ENCODE measurements around the gene JAK2. TPM values are rescaled to one million over a fixed set of nuclear protein-coding genes. Genes with fewer than 3 reads are reported as not detected.
A peak's percentile ranks its signal among the peaks of the same experiment; 100 is the strongest.
"Not testable (repeated sequence)": the region's sequence is repeated elsewhere in the genome, so short reads cannot be mapped to it uniquely, and the experiment has no call there.

Gene JAK2
- polyA plus RNA-seq, 4 donors: 4.3 to 11.5 (median 5.1) TPM

DNA sequence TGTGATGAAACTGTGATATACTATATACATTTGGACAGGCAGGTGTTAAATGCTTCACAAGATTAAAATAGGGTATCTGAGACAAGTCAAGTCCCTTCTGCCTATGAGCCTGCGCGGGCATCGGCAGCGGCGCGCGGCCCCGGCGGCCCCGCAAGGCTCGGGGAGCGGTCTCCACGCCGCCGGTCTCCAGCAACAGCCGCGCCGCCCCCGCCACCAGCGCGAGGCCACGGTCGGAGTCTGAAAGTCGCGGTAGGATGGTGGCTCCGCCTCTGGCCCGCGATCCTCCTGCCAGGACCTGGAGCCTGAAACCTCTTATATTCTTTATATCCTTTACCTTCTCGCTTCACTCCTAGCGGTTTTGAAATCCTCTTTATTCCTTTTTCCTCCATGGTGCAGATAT is 100.9 kb downstream of the JAK2 start:
- H3K9me3 ChIP-seq (ENCODE audit: control insufficient read depth in 2 of 2, insufficient read depth in 1 of 2, low read depth in 1 of 2, low read length in 1 of 2): no peaks in the 10 kb centered on the region
- WGBS, 3 donors: 84 to 97% (median 94%) methylated on average over 30 of the region's 30 CpGs
- DNase-seq (no peak), FAIRE-seq (no peak)
- no peaks in the 10 kb centered on the region for H3K4me1 ChIP-seq (ENCODE audit: control insufficient read depth in 3 of 3, insufficient read depth in 2 of 3, low read depth in 1 of 3, low read length in 2 of 3)
- H3K27ac ChIP-seq (ENCODE audit: low read depth in 1 of 3, low read length in 2 of 3): no peak overlapping the region
- H3K4me3 ChIP-seq (ENCODE audit: low read depth in 1 of 3, low read length in 3 of 3): no peak overlapping the region
- peaks cover 5 to 17% (median 12%) of the 10 kb centered on the region in 3 donors for H3K36me3 ChIP-seq (ENCODE audit: control insufficient read depth in 3 of 3, insufficient read depth in 2 of 3, low read depth in 1 of 3, low read length in 3 of 3)
- H3K27me3 ChIP-seq (ENCODE audit: control insufficient read depth in 3 of 3, insufficient read depth in 3 of 3, low read length in 3 of 3): no peaks in the 10 kb centered on the region

DNA sequence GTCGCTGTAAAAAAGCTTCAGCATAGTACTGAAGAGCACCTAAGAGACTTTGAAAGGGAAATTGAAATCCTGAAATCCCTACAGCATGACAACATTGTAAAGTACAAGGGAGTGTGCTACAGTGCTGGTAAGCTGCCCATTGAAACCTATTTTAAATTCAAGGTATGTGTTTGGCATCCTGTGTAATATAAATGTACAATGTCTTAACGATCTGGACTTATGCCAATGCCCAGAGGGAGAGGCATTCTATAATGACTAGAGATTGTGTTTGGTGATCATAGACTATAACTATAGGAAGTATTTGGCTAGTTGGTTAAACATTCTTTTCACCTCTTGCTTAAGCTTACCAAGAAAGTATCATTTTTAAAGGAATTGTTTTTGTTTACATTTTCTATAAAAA is 104.7 kb downstream of the JAK2 start:
- Histone ChIP-seq H3K4me1 (ENCODE audit: control insufficient read depth in 3 of 3, insufficient read depth in 2 of 3, low read depth in 1 of 3, low read length in 2 of 3) (no peaks in the 10 kb centered on the region), H3K4me3 (ENCODE audit: low read depth in 1 of 3, low read length in 3 of 3) (no peak overlapping the region), H3K36me3 (ENCODE audit: control insufficient read depth in 3 of 3, insufficient read depth in 2 of 3, low read depth in 1 of 3, low read length in 3 of 3) (peaks cover 0 to 9% (median 8%) of the 10 kb centered on the region in 3 donors), H3K27me3 (ENCODE audit: control insufficient read depth in 3 of 3, insufficient read depth in 3 of 3, low read length in 3 of 3) (no peaks in the 10 kb centered on the region), H3K27ac (ENCODE audit: low read depth in 1 of 3, low read length in 2 of 3) (no peak overlapping the region), H3K9me3 (ENCODE audit: control insufficient read depth in 2 of 2, insufficient read depth in 1 of 2, low read depth in 1 of 2, low read length in 1 of 2) (no peaks in the 10 kb centered on the region)
- DNase-seq (peak in 1 of 2 donors; percentile 16), FAIRE-seq (no peak)
- WGBS, 3 donors: 89 to 98% (median 96%) methylated on average over 2 of the region's 2 CpGs

DNA sequence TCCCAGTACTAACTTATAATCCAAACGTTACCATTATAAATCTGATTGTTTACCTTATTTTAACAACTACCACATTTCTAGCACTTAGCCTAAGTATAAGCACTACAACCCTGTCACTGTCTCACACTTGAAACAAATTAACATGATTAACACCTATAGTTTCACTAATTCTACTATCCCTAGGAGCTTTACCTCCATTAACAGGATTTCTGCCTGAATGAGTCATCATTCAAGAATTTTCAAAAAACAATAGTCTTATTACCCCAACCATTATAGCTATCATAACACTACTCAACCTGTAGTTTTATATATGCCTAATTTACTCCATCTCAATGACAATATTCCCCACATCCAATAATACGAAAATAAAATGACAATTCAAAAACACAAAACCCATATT is 110.7 kb downstream of the JAK2 start:
- H3K9me3 ChIP-seq (ENCODE audit: control insufficient read depth in 2 of 2, insufficient read depth in 1 of 2, low read depth in 1 of 2, low read length in 1 of 2): peaks cover 0 to 3% of the 10 kb centered on the region in 2 donors
- 94 to 99% (median 96%) methylated on average over 2 of the region's 2 CpGs for WGBS, 3 donors
- no peaks in the 10 kb centered on the region for H3K4me1 ChIP-seq (ENCODE audit: control insufficient read depth in 3 of 3, insufficient read depth in 2 of 3, low read depth in 1 of 3, low read length in 2 of 3)
- peaks cover 3 to 5% (median 3%) of the 10 kb centered on the region in 3 donors for H3K36me3 ChIP-seq (ENCODE audit: control insufficient read depth in 3 of 3, insufficient read depth in 2 of 3, low read depth in 1 of 3, low read length in 3 of 3)
- no peak for FAIRE-seq
- H3K27ac ChIP-seq (ENCODE audit: low read depth in 1 of 3, low read length in 2 of 3): no peak overlapping the region
- no peak overlapping the region for H3K4me3 ChIP-seq (ENCODE audit: low read depth in 1 of 3, low read length in 3 of 3)
- DNase-seq: no peak
- H3K27me3 ChIP-seq (ENCODE audit: control insufficient read depth in 3 of 3, insufficient read depth in 3 of 3, low read length in 3 of 3): no peaks in the 10 kb centered on the region

DNA sequence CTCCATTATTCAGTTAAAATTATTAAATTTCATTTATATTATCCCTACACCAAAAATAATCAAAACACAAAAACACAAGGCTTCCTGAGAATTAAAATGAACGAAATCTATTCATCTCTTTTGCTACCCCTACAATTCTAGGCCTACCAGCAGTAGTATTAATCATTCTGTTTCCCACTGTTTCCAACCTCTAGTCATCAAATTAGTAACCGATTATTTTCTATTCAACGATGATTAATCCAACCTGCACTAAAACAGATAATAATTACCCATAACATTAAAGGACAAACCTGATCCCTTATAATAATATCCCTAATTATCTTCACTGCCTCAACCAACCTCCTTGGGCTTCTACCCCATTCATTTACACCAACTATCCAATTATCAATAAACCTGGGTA is 114.4 kb downstream of the JAK2 start:
- Histone ChIP-seq H3K4me3 (ENCODE audit: low read depth in 1 of 3, low read length in 3 of 3) (no peak overlapping the region), H3K36me3 (ENCODE audit: control insufficient read depth in 3 of 3, insufficient read depth in 2 of 3, low read depth in 1 of 3, low read length in 3 of 3) (peaks cover 4 to 13% (median 7%) of the 10 kb centered on the region in 3 donors), H3K27me3 (ENCODE audit: control insufficient read depth in 3 of 3, insufficient read depth in 3 of 3, low read length in 3 of 3) (no peaks in the 10 kb centered on the region), H3K4me1 (ENCODE audit: control insufficient read depth in 3 of 3, insufficient read depth in 2 of 3, low read depth in 1 of 3, low read length in 2 of 3) (no peaks in the 10 kb centered on the region), H3K27ac (ENCODE audit: low read depth in 1 of 3, low read length in 2 of 3) (no peak overlapping the region), H3K9me3 (ENCODE audit: control insufficient read depth in 2 of 2, insufficient read depth in 1 of 2, low read depth in 1 of 2, low read length in 1 of 2) (peaks cover 0 to 11% of the 10 kb centered on the region in 2 donors)
- WGBS, 3 donors: 80 to 99% (median 95%) methylated on average over 3 of the region's 3 CpGs
- FAIRE-seq (no peak), DNase-seq (no peak)

DNA sequence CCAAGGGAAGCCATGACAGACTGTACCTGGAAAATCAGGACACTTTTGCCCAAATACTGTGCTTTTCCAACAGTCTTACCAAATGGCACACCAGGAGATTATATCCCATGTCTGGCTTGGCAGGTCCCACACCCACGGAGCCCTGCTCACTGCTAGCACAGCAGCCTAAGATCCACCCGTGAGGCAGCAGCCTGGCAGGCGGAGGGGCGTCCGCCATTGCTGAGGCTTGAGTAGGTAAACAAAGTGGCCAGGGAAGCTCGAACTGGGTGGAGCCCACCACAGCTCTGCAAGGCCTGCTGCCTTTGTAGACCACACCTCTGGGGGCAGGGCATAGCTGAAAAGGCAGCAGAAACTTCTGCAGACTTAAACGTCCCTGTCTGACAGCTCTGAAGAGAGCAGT is 116.1 kb downstream of the JAK2 start:
- Histone ChIP-seq H3K36me3 (ENCODE audit: control insufficient read depth in 3 of 3, insufficient read depth in 2 of 3, low read depth in 1 of 3, low read length in 3 of 3) (peaks cover 4 to 13% (median 7%) of the 10 kb centered on the region in 3 donors), H3K9me3 (ENCODE audit: control insufficient read depth in 2 of 2, insufficient read depth in 1 of 2, low read depth in 1 of 2, low read length in 1 of 2) (peaks cover 0 to 11% of the 10 kb centered on the region in 2 donors)
- not testable (repeated sequence) for H3K27me3 ChIP-seq (ENCODE audit: control insufficient read depth in 3 of 3, insufficient read depth in 3 of 3, low read length in 3 of 3); H3K27ac ChIP-seq (ENCODE audit: low read depth in 1 of 3, low read length in 2 of 3); H3K4me1 ChIP-seq (ENCODE audit: control insufficient read depth in 3 of 3, insufficient read depth in 2 of 3, low read depth in 1 of 3, low read length in 2 of 3); FAIRE-seq; H3K4me3 ChIP-seq (ENCODE audit: low read depth in 1 of 3, low read length in 3 of 3); DNase-seq
- 91 to 97% (median 96%) methylated on average over 7 of the region's 7 CpGs for WGBS, 3 donors

DNA sequence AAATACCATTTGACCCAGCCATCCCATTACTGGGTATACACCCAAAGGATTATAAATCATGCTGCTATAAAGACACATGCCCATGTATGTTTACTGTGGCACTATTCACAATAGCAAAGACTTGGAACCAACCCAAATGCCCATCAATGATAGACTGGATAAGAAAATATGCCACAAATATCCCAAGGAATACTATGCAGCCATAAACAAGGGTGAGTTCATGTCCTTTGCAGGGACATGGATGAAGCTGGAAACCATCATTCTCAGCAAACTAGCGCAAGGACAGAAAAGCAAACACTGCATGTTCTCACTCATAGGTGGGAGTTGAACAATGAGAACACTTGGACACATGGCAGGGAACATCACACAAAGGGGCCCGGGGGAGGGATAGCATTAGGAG is 121.4 kb downstream of the JAK2 start:
- peaks cover 1 to 11% of the 10 kb centered on the region in 2 donors for H3K9me3 ChIP-seq (ENCODE audit: control insufficient read depth in 2 of 2, insufficient read depth in 1 of 2, low read depth in 1 of 2, low read length in 1 of 2)
- 96 to 100% (median 100%) methylated on average over 2 of the region's 2 CpGs for WGBS, 3 donors
- peaks cover 5 to 12% (median 10%) of the 10 kb centered on the region in 3 donors for H3K36me3 ChIP-seq (ENCODE audit: control insufficient read depth in 3 of 3, insufficient read depth in 2 of 3, low read depth in 1 of 3, low read length in 3 of 3)
- not testable (repeated sequence) for DNase-seq; FAIRE-seq; H3K27me3 ChIP-seq (ENCODE audit: control insufficient read depth in 3 of 3, insufficient read depth in 3 of 3, low read length in 3 of 3); H3K4me3 ChIP-seq (ENCODE audit: low read depth in 1 of 3, low read length in 3 of 3); H3K27ac ChIP-seq (ENCODE audit: low read depth in 1 of 3, low read length in 2 of 3); H3K4me1 ChIP-seq (ENCODE audit: control insufficient read depth in 3 of 3, insufficient read depth in 2 of 3, low read depth in 1 of 3, low read length in 2 of 3)

DNA sequence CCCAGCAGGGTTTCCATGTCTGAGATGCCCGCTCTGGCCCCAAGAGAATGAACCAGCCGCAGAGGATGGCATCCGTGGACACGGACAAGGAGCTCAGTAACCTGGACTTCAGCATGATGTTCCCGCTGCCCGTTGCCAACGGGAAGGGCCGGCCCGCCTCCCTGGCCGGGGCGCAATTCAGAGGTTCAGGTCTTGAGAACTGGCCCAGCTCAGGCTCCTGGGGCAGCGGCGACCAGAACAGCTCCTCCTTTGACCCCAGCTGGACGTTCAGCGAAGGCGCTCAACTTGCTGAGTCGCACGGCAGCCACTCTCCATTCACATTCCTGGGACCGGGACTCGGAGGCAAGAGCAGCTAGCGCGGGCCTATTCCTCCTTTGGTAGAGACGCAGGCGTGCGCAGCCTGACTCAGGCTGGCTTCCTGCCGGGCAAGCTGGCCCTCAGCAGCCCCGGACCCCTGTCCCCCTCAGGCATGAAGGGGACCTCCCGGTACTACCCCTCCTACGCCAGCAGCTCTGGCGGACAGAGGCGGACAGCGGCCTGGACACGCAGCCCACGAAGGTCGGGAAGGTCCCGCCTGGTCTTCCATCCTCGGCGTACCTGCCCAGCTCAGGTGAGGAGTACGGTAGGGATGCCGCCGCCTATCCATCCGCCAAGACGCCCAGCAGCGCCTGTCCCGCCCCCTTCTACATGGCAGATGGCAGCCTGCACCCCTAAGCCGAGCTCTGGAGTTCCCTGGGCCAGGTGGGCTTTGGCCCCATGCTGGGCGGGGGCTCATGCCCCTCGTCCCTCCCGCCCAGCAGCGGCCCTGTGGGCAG is 126.0 kb downstream of the JAK2 start:
- H3K36me3 ChIP-seq (ENCODE audit: control insufficient read depth in 3 of 3, insufficient read depth in 2 of 3, low read depth in 1 of 3, low read length in 3 of 3): peaks cover 16 to 39% (median 21%) of the 10 kb centered on the region in 3 donors
- 98 to 99% (median 99%) methylated on average over 46 to 50 of the region's 50 CpGs for WGBS, 3 donors
- H3K27ac ChIP-seq (ENCODE audit: low read depth in 1 of 3, low read length in 2 of 3): no peak overlapping the region
- H3K9me3 ChIP-seq (ENCODE audit: control insufficient read depth in 2 of 2, insufficient read depth in 1 of 2, low read depth in 1 of 2, low read length in 1 of 2): peaks cover 1 to 42% of the 10 kb centered on the region in 2 donors
- no peaks in the 10 kb centered on the region for H3K4me1 ChIP-seq (ENCODE audit: control insufficient read depth in 3 of 3, insufficient read depth in 2 of 3, low read depth in 1 of 3, low read length in 2 of 3)
- FAIRE-seq (no peak), DNase-seq (no peak)
- H3K27me3 ChIP-seq (ENCODE audit: control insufficient read depth in 3 of 3, insufficient read depth in 3 of 3, low read length in 3 of 3): no peaks in the 10 kb centered on the region
- H3K4me3 ChIP-seq (ENCODE audit: low read depth in 1 of 3, low read length in 3 of 3): no peak overlapping the region

DNA sequence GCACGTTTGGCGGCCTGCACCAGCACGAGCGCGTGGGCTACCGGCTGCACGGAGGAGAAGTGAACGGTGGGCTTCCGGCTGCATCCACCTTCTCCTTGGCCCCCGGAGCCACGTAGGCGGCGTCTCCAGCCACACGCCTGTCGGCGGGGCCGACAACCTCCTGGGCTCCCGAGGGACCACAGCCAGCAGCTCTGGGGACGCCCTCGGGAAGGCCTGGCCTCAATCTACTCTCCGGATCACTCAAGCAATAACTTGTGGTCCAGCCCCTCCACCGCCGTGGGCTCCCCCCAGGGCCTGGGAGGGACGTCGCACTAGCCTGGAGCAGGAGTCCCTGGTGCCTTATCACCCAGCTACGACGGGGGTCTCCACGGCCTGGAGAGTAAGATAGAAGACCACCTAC is 126.6 kb downstream of the JAK2 start:
- no peak for FAIRE-seq
- peaks cover 1 to 42% of the 10 kb centered on the region in 2 donors for H3K9me3 ChIP-seq (ENCODE audit: control insufficient read depth in 2 of 2, insufficient read depth in 1 of 2, low read depth in 1 of 2, low read length in 1 of 2)
- H3K36me3 ChIP-seq (ENCODE audit: control insufficient read depth in 3 of 3, insufficient read depth in 2 of 3, low read depth in 1 of 3, low read length in 3 of 3): peaks cover 16 to 39% (median 21%) of the 10 kb centered on the region in 3 donors
- no peak overlapping the region for H3K4me3 ChIP-seq (ENCODE audit: low read depth in 1 of 3, low read length in 3 of 3)
- H3K4me1 ChIP-seq (ENCODE audit: control insufficient read depth in 3 of 3, insufficient read depth in 2 of 3, low read depth in 1 of 3, low read length in 2 of 3): no peaks in the 10 kb centered on the region
- no peak overlapping the region for H3K27ac ChIP-seq (ENCODE audit: low read depth in 1 of 3, low read length in 2 of 3)
- no peak for DNase-seq
- 97 to 98% (median 98%) methylated on average over 16 to 28 of the region's 28 CpGs for WGBS, 3 donors
- no peaks in the 10 kb centered on the region for H3K27me3 ChIP-seq (ENCODE audit: control insufficient read depth in 3 of 3, insufficient read depth in 3 of 3, low read length in 3 of 3)

All from small intestine (tissue), 7 donors.